Measurements from ENCODE around the gene SCYGR3. TPM values are rescaled to one million over a fixed set of nuclear protein-coding genes. Genes with fewer than 3 reads are reported as not detected.
"Not testable (repeated sequence)": the region's sequence is repeated elsewhere in the genome, so short reads cannot be mapped to it uniquely, and the experiment has no call there.

SCYGR3 gene
- total RNA-seq, 1 donor from 2014 or later = not detected

DNA sequence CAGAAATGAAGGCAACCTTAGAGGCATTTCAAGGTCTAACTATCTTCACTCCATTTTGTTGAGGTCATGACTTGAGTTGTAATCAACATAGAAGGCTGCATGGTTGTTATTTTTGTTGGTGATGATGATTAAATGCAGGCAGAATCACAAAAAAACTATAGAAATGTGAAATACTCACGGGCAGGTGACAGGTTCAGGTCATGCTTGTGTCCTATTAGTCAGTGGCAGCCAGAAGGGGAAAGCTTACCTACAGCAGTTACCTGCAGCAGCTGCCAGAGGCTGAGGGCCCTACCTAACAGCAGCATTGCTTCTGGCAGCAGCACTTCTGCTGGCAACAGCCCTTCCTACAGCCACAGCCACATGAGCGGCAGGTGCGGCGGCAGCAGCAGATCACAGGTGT, 394 bp downstream of the SCYGR3 start:
- no peak for DNase-seq (ENCODE audit: extremely low read depth, low read depth, low spot score)

DNA sequence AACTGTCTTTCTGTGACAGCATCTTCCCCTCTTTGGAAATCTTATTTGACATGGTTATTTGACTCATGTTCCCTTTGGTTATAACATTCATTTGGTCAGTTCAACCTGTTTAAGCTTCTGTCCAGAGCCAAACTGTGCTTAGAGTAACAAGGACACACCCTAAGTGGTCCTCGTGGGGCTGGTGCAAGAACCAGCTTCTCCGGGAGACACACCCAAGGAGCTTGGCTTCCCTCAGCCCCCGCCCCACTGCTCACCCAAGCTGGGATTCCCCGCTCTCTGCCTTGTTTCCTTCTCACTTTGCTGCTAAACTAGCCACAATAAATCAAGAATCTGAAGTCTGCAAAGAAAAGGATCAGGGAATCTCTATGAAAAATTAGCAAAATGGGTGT, 1.4 kb downstream of the SCYGR3 start:
- no peak for DNase-seq (ENCODE audit: extremely low read depth, low read depth, low spot score)

DNA sequence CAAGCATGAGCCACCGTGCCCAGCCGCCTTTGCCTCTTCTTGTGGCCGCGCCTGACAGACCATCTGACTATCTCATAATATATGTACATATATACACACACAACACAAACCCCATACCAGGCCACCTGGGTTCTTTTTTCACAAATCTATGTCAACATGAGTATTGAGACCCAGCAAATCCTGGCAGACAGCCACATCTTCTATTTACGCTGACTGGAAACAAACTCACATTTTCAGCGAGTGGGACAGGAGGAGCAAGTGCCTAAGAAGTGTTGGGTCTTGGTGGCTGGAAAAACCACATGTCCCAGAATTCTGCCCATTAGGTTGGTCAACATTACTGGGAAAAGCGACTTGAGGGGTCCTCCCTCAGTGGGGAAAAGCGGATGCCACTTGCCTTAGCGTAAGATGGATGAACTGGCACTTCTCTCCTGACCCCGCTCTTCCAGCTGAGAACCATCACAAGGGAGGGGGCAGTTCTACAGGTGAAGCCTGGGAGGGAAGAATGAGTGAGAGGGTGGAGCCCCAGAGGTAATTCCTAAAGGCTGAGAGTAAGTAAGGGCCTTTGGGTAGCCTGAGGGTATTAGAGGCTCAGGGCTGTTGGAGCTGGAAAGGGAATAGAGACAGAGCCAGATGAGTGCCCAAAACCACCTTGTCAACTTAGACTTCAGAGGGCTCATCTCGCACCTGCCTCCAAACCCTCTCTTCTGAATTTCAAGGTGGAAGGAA, 1.9 kb downstream of the SCYGR3 start:
- DNase-seq (ENCODE audit: extremely low read depth, low read depth, low spot score) = no peak

DNA sequence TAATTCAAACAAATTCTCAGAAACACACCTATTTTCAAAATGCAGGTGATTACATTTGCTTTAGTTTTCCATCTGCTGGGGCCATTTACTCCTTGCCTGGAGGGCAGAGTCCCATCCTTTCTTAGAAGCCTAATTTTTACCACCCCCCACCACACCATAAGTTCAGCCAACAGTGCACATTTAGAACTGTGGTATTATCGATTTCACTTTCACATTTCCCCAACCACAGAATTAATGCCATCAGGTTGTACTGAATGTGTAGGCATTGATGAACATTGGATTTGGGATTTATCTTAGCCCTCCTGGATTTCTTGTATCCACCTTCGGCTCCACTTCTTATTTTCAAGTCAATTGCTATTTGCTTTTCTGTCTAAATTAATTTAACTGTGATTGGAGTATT, 4.5 kb downstream of the SCYGR3 start:
- no peak for DNase-seq (ENCODE audit: extremely low read depth, low read depth, low spot score)

DNA sequence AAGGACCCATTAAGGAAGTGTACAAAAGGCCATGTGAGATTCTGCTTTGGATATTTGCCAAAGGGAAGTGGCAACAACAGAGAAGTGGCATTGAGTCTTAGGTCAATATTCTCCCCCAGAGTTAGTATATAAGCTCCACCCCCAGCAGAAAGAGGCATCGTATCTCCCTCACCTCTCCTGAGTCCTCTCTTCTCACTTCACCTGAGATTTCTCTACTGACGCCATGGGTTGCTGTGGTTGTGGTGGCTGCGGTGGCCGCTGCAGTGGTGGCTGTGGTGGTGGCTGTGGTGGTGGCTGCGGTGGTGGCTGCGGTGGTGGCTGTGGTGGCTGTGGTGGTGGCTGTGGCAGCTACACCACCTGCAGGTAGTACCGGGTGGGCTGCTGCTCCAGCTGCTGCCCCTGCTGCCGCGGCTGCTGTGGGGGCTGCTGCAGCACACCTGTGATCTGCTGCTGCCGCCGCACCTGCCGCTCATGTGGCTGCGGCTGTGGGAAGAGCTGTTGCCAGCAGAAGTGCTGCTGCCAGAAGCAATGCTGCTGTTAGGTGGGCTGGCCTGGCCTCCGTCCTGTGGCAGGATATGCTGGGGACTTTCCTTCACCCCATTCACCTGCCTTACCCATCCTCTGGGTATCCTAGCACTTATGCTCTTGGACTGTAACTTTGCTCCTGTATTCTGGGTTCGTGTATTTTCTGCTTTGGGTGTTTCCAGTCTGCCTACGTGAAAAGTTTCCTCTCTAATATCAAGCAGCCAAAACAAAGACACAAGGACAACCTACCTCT, 5.9 kb downstream of the SCYGR3 start:
- DNase-seq (ENCODE audit: extremely low read depth, low read depth, low spot score) = no peak

DNA sequence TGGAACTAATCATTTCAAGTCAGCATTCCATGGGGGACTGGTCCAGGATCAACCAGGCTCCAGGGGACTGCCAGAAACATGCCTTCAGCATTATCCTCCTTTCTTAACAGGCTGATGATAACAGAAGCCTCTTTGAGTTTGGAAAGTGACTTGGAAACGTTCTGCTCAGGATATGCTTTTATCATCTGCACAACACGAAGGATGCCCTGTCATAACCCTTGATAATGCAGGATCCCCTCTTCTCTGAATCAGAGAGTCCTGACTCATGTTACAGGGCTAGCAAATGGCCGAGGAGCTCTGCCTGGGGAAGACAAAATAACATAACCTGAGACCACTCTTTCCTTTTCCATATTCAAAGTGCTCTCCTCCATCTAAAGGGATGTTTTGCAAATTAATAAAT, 6.7 kb downstream of the SCYGR3 start:
- no peak for DNase-seq (ENCODE audit: extremely low read depth, low read depth, low spot score)

DNA sequence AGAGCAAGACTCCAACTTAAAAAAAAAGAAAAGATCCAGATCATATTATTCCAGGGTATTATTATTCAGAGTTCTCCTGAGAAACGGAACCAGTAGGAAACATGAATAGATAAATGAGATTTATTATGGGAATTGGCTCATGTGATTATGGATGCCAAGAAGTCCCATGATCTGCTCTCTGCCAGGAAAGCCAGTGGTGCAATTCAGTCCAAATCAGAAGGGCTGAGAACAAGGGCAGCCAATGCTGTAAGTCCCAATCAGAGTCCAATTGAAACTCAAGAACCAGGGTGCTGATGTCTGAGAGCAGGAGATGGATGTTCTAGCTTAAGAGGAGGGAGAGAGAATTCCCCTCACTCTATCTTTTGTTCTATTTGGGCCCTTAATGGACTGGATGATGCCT, 8.2 kb downstream of the SCYGR3 start:
- no peak for DNase-seq (ENCODE audit: extremely low read depth, low read depth, low spot score)

DNA sequence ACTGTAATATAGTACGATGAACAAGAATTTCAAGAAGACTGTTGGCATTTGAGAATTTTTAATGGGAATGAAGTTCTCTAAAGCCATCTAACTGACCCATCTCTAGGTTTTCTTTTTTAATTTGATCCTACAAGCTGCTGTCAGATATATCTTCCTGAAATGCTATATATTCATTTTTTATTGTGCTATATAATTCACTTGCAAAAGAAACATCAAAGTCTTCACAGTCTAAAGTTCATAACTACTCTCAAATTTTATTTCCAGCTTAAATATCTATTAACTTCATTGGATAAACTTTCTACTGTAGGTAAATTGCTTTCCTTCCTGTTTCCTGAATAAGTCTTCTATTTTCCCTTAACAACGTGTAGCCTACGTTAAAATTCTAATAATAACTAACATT, 12.3 kb downstream of the SCYGR3 start:
- no peak for DNase-seq (ENCODE audit: extremely low read depth, low read depth, low spot score)

DNA sequence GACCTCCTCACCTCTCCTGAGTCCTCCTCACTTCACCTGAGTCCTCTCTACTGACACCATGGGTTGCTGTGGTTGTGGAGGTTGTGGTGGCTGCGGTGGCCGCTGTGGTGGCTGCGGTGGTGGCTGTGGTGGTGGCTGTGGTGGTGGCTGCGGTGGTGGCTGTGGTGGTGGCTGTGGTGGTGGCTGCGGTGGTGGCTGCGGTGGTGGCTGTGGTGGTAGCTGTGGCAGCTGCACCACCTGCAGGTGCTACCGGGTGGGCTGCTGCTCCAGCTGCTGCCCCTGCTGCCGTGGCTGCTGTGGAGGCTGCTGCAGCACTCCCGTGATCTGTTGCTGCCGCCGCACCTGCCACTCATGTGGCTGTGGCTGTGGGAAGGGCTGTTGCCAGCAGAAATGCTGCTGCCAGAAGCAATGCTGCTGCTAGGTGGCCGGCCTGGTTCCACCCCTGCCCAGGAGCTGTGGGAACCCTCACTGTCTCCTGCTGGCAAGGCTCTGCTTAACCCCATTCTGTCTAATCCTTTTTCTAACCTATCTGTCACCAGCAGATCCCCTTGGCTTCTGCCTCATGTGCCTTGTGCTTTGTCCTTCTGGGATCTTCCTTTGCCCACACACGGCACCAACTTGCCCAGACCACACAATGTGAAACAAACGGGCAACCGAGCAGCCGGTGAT, 15.7 kb downstream of the SCYGR3 start, which contains the start of gene SCYGR2:
Gene SCYGR2, plus strand, starts transcription at position 59 of the 669 bp plus-strand sequence. Its CDS starts 0 bp downstream, at position 59.
- not testable (repeated sequence) for DNase-seq (ENCODE audit: extremely low read depth, low read depth, low spot score)

DNA sequence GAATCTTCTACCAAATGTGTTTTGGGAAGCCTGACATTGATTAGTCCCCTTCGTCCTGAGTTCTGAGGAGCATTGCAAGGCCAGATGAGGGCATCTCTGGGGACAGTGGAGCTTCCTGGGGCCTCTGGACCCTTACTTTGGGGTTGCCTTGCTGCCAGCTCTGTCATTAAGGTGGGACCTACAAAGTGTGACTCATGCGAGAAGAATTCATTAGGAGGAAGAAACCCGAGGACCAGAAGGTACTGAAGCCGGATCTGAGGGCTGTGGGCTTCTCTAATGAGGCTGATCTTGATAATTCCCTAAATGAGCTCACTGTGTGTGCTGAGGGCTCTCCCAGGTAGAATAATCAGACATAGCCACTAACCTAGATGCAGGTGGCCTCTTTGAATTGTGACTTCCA, 16.6 kb downstream of the SCYGR3 start:
- no peak for DNase-seq (ENCODE audit: extremely low read depth, low read depth, low spot score)

DNA sequence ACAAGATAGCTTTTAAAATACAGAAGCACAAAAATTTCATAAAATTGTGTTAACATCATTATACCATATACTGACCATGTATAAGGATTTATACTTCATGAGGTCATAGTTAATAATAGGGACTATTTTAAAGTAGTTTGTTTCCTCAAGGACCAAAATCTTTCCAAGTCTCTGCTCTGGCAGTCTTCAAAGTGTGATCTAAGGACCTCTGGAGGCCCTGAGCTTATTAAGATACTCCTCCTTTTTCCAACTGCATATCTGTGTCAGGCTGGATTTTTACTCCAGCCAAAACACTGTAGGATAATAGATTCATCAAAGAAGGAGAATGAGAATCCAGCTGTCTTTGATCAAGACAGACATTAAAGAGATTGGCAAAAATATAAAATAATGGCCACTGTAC, 17.6 kb downstream of the SCYGR3 start:
- no peak for DNase-seq (ENCODE audit: extremely low read depth, low read depth, low spot score)

DNA sequence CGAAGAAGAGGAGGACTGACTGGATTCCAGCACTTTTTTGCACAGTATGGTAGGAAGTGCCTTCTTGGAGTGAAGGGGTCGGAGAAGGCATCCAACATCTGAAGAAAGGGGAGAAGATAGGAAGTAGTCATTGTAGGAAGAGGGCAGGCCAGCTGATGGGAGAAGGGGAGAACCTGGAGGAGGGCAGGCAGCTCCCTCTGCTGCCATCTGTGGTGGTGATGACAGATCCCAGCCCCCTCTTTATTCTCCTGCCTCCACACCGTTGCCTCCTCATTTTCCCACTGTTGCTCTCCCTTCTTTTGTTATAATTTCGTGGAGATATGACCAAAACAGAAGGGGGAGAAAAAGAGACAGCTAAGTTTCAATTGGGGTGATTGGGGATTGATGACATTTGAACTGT, 18.8 kb downstream of the SCYGR3 start:
- DNase-seq (ENCODE audit: extremely low read depth, low read depth, low spot score) = no peak

DNA sequence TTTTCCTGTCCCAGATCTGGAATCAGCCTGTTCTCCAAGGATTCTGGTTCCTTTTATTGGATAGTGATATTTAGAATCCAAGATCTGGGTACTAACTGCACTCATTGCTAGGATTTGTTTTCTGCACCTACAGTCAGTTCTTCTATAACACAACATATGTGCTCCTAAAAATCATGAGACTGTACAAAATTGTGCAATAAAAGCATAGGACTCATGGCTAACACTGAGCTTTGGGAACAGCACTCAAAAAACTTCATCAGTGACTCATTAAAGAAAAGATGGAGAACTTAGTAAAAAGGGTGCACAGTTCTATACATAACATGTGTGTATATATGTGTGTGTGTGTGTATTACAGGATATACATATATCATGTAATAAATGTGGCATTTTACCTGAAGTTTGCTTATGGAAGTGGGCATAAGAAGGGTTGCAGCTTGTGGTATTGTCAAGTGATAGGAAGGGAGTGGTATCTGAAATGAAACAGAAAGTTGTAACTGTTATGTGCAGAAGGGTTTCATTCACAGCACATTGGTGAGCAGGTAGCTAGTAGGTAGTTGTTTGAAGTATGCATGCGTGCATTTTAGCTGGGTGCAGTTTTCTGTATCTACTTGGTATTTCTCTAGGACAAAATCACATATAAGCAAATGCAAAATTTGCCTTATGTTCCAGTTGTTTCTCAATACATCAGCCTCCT, 21.8 kb downstream of the SCYGR3 start:
- no peak for DNase-seq (ENCODE audit: extremely low read depth, low read depth, low spot score)

DNA sequence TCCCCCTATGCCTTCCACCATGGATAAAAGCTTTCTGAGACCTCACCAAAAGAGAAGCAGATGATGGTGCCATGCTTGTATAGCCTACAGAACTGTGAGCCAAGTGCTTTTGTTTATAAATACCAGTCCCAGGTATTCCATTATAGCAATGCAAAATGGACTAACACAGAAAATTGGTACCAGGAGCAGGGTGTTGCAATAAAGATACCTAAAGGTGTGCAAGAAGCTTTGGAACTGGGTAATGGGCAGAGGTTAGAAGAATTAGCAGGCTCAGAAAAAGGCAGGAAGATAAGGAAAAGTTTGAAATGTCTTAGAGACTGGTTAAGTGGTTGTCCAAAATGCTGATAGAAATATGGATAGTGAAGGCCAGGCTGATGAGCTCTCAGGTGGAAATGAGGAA, 32.3 kb downstream of the SCYGR3 start:
- no peak for DNase-seq (ENCODE audit: extremely low read depth, low read depth, low spot score)

DNA sequence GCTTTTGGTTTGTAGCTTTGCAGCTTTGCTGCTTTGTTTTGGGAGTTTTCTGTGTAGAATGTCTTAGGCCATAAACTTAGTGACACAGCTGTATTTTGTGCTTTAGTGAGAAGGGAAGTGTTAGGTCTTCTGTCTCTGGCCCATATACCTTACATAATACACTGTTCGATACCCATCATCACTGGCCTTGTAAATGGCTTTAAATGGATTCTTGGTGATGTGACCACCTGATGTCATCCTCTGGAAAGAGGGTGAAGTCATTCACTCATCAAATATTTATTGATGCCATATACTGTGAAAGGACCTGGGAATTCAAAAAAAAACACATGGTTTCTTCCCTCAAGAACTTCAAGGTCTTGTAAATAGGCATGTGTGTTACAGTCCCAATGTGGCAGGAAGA, 34.8 kb downstream of the SCYGR3 start:
- DNase-seq (ENCODE audit: extremely low read depth, low read depth, low spot score) = no peak

DNA sequence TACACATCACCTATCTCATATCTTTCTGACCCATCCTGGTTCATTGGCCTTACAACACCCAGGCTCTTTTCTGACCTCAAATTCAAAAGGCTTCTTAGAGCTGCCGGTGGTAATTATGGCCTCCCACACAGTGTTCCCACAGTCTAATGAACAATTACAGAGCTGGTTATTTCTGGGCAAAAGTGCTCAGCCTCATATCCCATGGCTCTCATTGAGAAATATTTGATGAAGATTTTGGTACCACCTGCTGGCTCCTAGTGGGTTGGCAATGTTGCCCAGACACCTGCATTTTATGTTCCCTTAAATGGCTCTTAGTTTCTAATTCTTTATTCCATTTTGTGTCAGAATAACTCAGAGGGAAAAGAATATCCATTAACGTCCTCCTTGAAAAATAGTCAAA, 36.0 kb downstream of the SCYGR3 start:
- DNase-seq (ENCODE audit: extremely low read depth, low read depth, low spot score) = no peak

DNA sequence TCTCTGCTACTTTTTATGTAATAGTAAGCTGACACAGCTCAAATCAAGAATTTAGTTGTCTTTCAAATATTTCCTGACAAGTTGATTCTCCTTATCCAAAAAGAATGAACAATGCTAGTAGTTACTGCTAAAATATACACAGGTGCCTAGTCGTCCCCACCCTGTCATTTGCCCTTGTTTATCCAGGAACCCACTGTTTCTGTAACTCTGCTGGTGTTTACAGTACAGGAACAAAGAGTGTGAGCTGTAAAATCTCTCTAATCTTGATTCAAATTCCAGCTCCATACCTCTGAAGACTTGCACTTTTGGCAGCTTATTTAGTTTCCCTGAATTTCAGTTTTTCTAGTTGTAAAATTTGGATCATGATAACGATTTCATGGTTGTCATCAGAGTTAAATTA, 37.1 kb downstream of the SCYGR3 start:
- no peak for DNase-seq (ENCODE audit: extremely low read depth, low read depth, low spot score)

DNA sequence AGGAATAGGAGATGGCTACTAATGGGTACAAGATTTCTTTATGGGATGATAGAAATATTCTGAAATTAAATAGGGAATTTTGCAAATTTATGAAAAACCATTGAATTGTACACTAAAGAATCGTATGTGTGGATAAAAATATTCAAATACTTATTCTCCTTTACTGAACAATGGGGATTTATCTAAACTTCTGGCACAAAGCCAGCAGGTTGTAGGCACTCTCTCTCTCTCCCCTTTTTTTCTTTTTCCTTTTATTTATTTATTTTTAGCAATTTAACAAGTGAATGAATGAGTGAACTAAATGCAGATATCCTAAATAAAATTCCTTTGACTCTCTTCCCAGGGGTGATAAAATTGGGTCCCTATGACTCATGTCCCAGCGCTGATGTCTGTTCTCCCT, 37.8 kb downstream of the SCYGR3 start:
- no peak for DNase-seq (ENCODE audit: extremely low read depth, low read depth, low spot score)

DNA sequence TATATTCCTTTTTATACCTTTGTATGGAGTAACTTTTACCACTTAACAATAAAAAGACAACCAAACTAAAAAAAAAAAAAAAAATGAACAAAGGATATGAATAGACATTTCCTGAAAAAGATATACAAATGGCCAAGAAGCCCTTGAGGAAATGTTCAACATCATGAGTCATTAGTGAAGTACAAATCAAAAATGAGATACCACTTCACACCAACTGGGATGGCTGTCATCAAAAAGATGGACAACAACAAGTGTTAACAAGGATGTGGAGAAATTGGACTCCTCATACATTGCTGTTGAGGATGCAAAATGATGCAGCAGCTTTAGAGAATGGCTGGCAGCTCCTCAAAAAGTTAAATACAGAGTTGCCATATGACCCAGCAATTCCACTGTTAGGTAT, 38.5 kb downstream of the SCYGR3 start:
- DNase-seq (ENCODE audit: extremely low read depth, low read depth, low spot score) = no peak

DNA sequence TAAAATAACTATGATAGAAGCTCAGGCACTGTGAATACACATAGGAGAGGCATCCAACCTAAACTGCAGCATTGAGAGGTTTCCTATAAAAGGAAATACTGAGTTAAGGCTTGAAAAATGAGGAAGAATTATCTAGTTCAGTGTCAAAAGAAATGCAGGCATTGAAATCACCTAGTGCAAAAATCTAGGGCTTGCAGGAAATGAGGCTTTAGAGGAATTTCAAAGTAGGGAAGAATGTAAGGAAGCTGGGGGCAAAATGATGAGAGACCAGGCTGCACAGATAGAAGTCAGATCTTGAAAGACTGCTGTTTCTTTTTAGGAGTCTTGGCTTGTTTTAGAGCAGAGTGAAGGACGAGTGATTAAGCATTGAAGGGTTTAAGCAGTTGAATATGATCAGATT, 44.0 kb downstream of the SCYGR3 start:
- DNase-seq (ENCODE audit: extremely low read depth, low read depth, low spot score) = no peak

DNA sequence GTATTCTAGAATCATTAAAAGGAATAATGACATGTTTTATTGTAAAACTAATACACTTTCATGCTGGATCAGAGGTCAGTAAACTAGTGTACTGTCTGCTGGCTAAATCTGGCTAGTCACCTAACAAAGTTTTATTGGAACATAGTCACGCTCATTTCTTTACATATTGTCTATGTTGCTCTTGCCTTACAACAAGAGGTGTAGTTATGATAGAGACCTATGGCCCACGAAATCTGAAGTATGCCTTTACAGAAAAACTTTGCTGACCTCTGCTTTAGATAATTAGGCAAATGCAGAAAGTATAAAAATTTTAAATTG, 45.8 kb downstream of the SCYGR3 start:
- DNase-seq (ENCODE audit: extremely low read depth, low read depth, low spot score) = no peak

All from glomerular endothelial cell (primary cell).